HL-60/S4 treated with phorbol 12-myristate 13-acetate at 8.2 ng/mL for 4 days and 3 days (cell line): Measurements from ENCODE around the gene DUS4L.
"Not testable (repeated sequence)": the region's sequence is repeated elsewhere in the genome, so short reads cannot be mapped to it uniquely, and the experiment has no call there.

Source experiments
- in situ Hi-C: fragments of 300-500 bp; cut with MboI; formaldehyde crosslinking; loops from 2 replicates; pipeline ENCODE4 v1.15.0; 2022; ENCODE audit warnings: low sequenced_read_pairs

DUS4L gene

GRCh38 chr7:107563775-107564552 is at the start of gene DUS4L, which contains the start of gene COG5:
DUS4L (plus strand) TSS chr7:107563971; CDS start chr7:107567071, 3,100 bp downstream.
COG5 (minus strand) TSS chr7:107563920; CDS start chr7:107563896, 24 bp downstream.
- in situ Hi-C loops, result no loop called here

- in situ Hi-C loops, result no loop called here
These were observed 37.1 kb upstream of the DUS4L start for GRCh38 chr7:107526672-107527071.

GRCh38 chr7:107527196-107527595 is 36.6 kb upstream of the DUS4L start:
- in situ Hi-C loops, result no loop called here

GRCh38 chr7:107528461-107528860 is 35.3 kb upstream of the DUS4L start:
- in situ Hi-C loops, result no loop called here

GRCh38 chr7:107530751-107531150 is 33.0 kb upstream of the DUS4L start:
- in situ Hi-C loops, result no loop called here

GRCh38 chr7:107534139-107534538 is 29.6 kb upstream of the DUS4L start:
- in situ Hi-C loops, result no loop called here

- in situ Hi-C loops, result not testable (repeated sequence)
These were observed 26.5 kb upstream of the DUS4L start for GRCh38 chr7:107537228-107537627.

- in situ Hi-C loops, result no loop called here
These were observed 25.8 kb upstream of the DUS4L start for GRCh38 chr7:107538001-107538400.

GRCh38 chr7:107543338-107543993 is 20.3 kb upstream of the DUS4L start:
- in situ Hi-C loops, result no loop called here

GRCh38 chr7:107544848-107545591 is 18.8 kb upstream of the DUS4L start:
- in situ Hi-C loops, result no loop called here

- in situ Hi-C loops, result no loop called here
These were observed 11.8 kb upstream of the DUS4L start for GRCh38 chr7:107551936-107552335.

- in situ Hi-C loops, result no loop called here
These were observed 7.9 kb upstream of the DUS4L start for GRCh38 chr7:107555893-107556292.

GRCh38 chr7:107559864-107560263 is 3.9 kb upstream of the DUS4L start:
- in situ Hi-C loops, result no loop called here

- in situ Hi-C loops, result no loop called here
These were observed 2.8 kb upstream of the DUS4L start for GRCh38 chr7:107560898-107561516.

GRCh38 chr7:107563081-107563774 is 543 bp upstream of the DUS4L start:
- in situ Hi-C loops, result no loop called here

- in situ Hi-C loops, result no loop called here
These were observed 955 bp downstream of the DUS4L start for GRCh38 chr7:107564553-107565298.

GRCh38 chr7:107570298-107570697 is 6.5 kb downstream of the DUS4L start:
- in situ Hi-C loops, result no loop called here

GRCh38 chr7:107573537-107573936 is 9.8 kb downstream of the DUS4L start:
- in situ Hi-C loops, result no loop called here

GRCh38 chr7:107579554-107579884 is 15.7 kb downstream of the DUS4L start:
- in situ Hi-C loops, result no loop called here
